Transverse colon (tissue), 4 donors: ENCODE measurements around the gene GPN3.

Experiments used
- POLR2A ChIP-seq: fragments of 450-650 bp; IDR thresholded peaks from one replicate; pipeline ENCODE4 v1.6.1; 2016; ENCODE audit warnings: antibody characterized with exemption, mild to moderate bottlenecking, moderate library complexity
- POLR2AphosphoS5 ChIP-seq, 3 donors: sonication (generic); formaldehyde crosslinking; IDR thresholded peaks; one replicate each; pipeline ENCODE4 v1.6.1; 2016; ENCODE audit warnings: antibody characterized with exemption in 3 of 3
- TF ChIP-seq, protein P1 (sequence below), 5 experiments: fragments of 200-600 bp in 3 of 5; fragments of 450-650 bp in 2 of 5; sonication (generic) in 3 of 5; IDR thresholded peaks; 1 replicate in 2 of 5; 2 replicates in 3 of 5; pipeline ENCODE4 v1.5.1; 2016 to 2017; ENCODE audit warnings: antibody characterized with exemption in 5 of 5, inconsistent platforms in 3 of 5, mild to moderate bottlenecking in 2 of 5, moderate library complexity in 1 of 5

DNA sequence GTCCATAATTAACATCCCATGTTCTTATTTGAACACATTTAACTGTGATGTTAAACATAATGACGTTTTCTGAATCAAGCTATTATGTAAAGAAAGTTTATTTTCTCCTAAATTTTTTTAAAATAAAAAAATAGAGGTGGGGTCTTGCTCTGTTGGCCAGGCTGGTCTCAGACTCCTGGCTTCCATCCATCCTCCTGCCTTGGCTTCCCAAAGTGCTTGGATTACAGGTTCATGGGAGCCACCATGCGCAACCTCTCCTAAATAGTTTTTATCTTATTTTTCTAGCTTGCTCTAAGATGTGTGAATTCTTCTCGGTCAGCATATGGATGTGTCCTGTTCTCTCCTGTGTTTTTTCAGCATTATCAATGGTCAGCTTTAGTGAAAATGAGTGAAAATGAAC lies 37.3 kb upstream of the GPN3 start:
- TF ChIP-seq, protein P1, sequence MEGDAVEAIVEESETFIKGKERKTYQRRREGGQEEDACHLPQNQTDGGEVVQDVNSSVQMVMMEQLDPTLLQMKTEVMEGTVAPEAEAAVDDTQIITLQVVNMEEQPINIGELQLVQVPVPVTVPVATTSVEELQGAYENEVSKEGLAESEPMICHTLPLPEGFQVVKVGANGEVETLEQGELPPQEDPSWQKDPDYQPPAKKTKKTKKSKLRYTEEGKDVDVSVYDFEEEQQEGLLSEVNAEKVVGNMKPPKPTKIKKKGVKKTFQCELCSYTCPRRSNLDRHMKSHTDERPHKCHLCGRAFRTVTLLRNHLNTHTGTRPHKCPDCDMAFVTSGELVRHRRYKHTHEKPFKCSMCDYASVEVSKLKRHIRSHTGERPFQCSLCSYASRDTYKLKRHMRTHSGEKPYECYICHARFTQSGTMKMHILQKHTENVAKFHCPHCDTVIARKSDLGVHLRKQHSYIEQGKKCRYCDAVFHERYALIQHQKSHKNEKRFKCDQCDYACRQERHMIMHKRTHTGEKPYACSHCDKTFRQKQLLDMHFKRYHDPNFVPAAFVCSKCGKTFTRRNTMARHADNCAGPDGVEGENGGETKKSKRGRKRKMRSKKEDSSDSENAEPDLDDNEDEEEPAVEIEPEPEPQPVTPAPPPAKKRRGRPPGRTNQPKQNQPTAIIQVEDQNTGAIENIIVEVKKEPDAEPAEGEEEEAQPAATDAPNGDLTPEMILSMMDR (IDR thresholded peaks at IDR 0.05): no peak
- TF ChIP-seq POLR2AphosphoS5 (IDR thresholded peaks at IDR 0.05): no peak
- no peak for TF ChIP-seq POLR2A
